ENCODE data around the gene MAN1A1. TPM values are rescaled to one million over a fixed set of nuclear protein-coding genes. Genes with fewer than 3 reads are reported as not detected.

MAN1A1 gene
- total RNA-seq, 4 donors from 2014 or later, result 52.7 to 123 (median 97.1) TPM

GRCh38 chr6:119140196-119141140, 209.1 kb downstream of the MAN1A1 start:
- no peak for TF ChIP-seq POLR2AphosphoS5 (IDR thresholded peaks at IDR 0.05)
- TF ChIP-seq, protein P1, sequence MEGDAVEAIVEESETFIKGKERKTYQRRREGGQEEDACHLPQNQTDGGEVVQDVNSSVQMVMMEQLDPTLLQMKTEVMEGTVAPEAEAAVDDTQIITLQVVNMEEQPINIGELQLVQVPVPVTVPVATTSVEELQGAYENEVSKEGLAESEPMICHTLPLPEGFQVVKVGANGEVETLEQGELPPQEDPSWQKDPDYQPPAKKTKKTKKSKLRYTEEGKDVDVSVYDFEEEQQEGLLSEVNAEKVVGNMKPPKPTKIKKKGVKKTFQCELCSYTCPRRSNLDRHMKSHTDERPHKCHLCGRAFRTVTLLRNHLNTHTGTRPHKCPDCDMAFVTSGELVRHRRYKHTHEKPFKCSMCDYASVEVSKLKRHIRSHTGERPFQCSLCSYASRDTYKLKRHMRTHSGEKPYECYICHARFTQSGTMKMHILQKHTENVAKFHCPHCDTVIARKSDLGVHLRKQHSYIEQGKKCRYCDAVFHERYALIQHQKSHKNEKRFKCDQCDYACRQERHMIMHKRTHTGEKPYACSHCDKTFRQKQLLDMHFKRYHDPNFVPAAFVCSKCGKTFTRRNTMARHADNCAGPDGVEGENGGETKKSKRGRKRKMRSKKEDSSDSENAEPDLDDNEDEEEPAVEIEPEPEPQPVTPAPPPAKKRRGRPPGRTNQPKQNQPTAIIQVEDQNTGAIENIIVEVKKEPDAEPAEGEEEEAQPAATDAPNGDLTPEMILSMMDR (IDR thresholded peaks at IDR 0.05), result no peak
- no peak for TF ChIP-seq POLR2A (IDR thresholded peaks at IDR 0.05)
- TF ChIP-seq EP300 (IDR thresholded peaks at IDR 0.05; ENCODE audit: low read depth), result no peak
- Histone ChIP-seq H3K4me1 (peaks cover 0 to 3% (median 0%) of the 10 kb centered on the region in 4 donors), H3K36me3 (no peaks in the 10 kb centered on the region), H3K4me3 (no peak overlapping the region), H3K27ac (no peak overlapping the region), H3K27me3 (no peaks in the 10 kb centered on the region), H3K9me3 (no peaks in the 10 kb centered on the region)
- in situ Hi-C loops (cut with MboI; ENCODE audit: low pct_ligation_motif_present in 1 of 4, low pct_unique_long_range_greater_than_20kb in 1 of 4, low sequenced_read_pairs in 3 of 4) (loop anchor here (25.0 kb wide), 2 partner anchors 197 to 597 kb away; partner anchors contain the start of gene MAN1A1 (in 1 of the 4)), intact Hi-C loops (cut with DNase I; ENCODE audit: low total_unique reads) (loop anchor here (10.0 kb wide), 1 partner anchor 204 kb away; the partner anchor contains the start of gene MAN1A1)
- WGBS, 2 donors (ENCODE audit: low coverage in 1 of 2), result 86 to 87% methylated on average over 9 to 12 of the region's 12 CpGs
- no peak for DNase-seq

DNA sequence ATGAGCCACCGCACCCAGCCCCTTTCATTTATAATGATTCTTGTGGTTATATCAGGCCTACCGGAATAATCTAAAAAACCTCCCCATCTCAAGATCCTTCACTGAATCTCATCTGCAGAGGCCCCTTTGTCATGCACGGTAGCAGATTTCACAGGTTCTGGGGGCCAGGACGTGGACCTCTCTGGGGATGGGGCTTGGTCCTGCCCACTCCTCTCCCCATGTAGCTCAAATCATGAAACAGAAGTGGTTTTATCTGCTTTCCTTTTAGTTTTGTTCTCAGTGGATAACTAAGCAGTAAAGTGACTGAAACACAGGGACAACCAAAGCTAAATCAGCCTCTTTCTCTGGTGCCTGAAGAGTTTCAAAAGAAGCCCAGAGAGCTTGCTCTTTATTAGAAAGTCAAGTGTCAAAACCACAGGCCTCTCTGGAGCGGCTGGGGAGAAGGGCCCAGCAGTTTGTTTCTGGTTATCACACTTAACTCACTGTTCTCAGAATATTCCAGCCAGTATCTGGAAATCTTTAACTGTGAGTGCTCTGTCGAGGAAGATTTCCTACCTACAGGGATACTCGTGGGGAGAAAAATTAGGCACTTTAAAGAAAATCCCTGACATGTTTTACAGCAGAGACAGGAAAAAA, 210.5 kb downstream of the MAN1A1 start:
- Histone ChIP-seq H3K36me3 (no peaks in the 10 kb centered on the region), H3K27me3 (no peaks in the 10 kb centered on the region), H3K4me3 (no peak overlapping the region), H3K9me3 (no peaks in the 10 kb centered on the region), H3K4me1 (no peaks in the 10 kb centered on the region), H3K27ac (no peak overlapping the region)
- intact Hi-C loops (cut with DNase I; ENCODE audit: low total_unique reads) (no loop called here), in situ Hi-C loops (cut with MboI; ENCODE audit: low pct_ligation_motif_present in 1 of 4, low pct_unique_long_range_greater_than_20kb in 1 of 4, low sequenced_read_pairs in 3 of 4) (loop anchor here (25.0 kb wide), 2 partner anchors 198 to 598 kb away; partner anchors contain the start of gene MAN1A1 (in 1 of the 4))
- TF ChIP-seq, protein P1 (IDR thresholded peaks at IDR 0.05), result no peak
- TF ChIP-seq POLR2A (IDR thresholded peaks at IDR 0.05), result no peak
- no peak for TF ChIP-seq POLR2AphosphoS5 (IDR thresholded peaks at IDR 0.05)
- no peak for DNase-seq
- 6 to 74% methylated on average over 2 to 7 of the region's 7 CpGs for WGBS, 2 donors (ENCODE audit: low coverage in 1 of 2)

GRCh38 chr6:119137194-119138072, 212.1 kb downstream of the MAN1A1 start:
- Histone ChIP-seq H3K4me1 (no peaks in the 10 kb centered on the region), H3K9me3 (no peaks in the 10 kb centered on the region), H3K27me3 (no peaks in the 10 kb centered on the region), H3K4me3 (no peak overlapping the region), H3K36me3 (no peaks in the 10 kb centered on the region), H3K27ac (no peak overlapping the region)
- DNase-seq, result no peak
- 74 to 79% methylated on average over 3 to 5 of the region's 5 CpGs for WGBS, 2 donors (ENCODE audit: low coverage in 1 of 2)
- TF ChIP-seq POLR2A (IDR thresholded peaks at IDR 0.05), result no peak
- TF ChIP-seq POLR2AphosphoS5 (IDR thresholded peaks at IDR 0.05), result no peak
- intact Hi-C loops (cut with DNase I; ENCODE audit: low total_unique reads) (no loop called here), in situ Hi-C loops (cut with MboI; ENCODE audit: low pct_ligation_motif_present in 1 of 4, low pct_unique_long_range_greater_than_20kb in 1 of 4, low sequenced_read_pairs in 3 of 4) (loop anchor here (25.0 kb wide), 2 partner anchors 200 to 600 kb away; partner anchors contain the start of gene MAN1A1 (in 1 of the 4))

GRCh38 chr6:119134752-119135151, 214.8 kb downstream of the MAN1A1 start:
- Histone ChIP-seq H3K27ac (no peak overlapping the region), H3K4me3 (no peak overlapping the region), H3K27me3 (no peaks in the 10 kb centered on the region), H3K36me3 (no peaks in the 10 kb centered on the region), H3K4me1 (peaks cover 0 to 12% (median 8%) of the 10 kb centered on the region in 4 donors), H3K9me3 (no peaks in the 10 kb centered on the region)
- intact Hi-C loops (cut with DNase I; ENCODE audit: low total_unique reads), result no loop called here
- in situ Hi-C loops (cut with MboI; ENCODE audit: low pct_ligation_motif_present in 1 of 4, low pct_unique_long_range_greater_than_20kb in 1 of 4, low sequenced_read_pairs in 3 of 4), result loop anchor here (25.0 kb wide), 2 partner anchors 203 to 603 kb away; partner anchors contain the start of gene MAN1A1 (in 1 of the 4)
- WGBS, 2 donors (ENCODE audit: low coverage in 1 of 2), result 90 to 95% methylated on average over 2 of the region's 2 CpGs
- DNase-seq, result no peak
- TF ChIP-seq POLR2AphosphoS5 (IDR thresholded peaks at IDR 0.05) (no peak), POLR2A (IDR thresholded peaks at IDR 0.05) (no peak), EP300 (IDR thresholded peaks at IDR 0.05; ENCODE audit: low read depth) (no peak)

All from transverse colon (tissue), 4 donors.